RWPE1 (cell line): Measurements from ENCODE around the gene ACAP2.
A peak's percentile ranks its signal among the peaks of the same experiment; 100 is the strongest.
"Not testable (repeated sequence)": the region's sequence is repeated elsewhere in the genome, so short reads cannot be mapped to it uniquely, and the experiment has no call there.

Experiments
- CTCF ChIA-PET: fragments of 350-600 bp; sonication (Branson Sonifier 250); formaldehyde crosslinking; extraction: SDS; loops from one replicate; lab custom pipeline; 2021; lab: Yijun Ruan, JAX
- POLR2A ChIA-PET: fragments of 400-600 bp; formaldehyde crosslinking; extraction: SDS; loops from one replicate; lab custom pipeline; 2020; ENCODE audit warnings: antibody characterized with exemption; ENCODE audit not compliant: low non-redundant PET; lab: Yijun Ruan, JAX
- DNase-seq: peaks from one replicate; pipeline ENCODE4 v3.0.0; 2012; ENCODE audit warnings: low spot score
- H3K27ac ChIP-seq: fragments of 450-650 bp; 2 replicates; pipeline ENCODE4 v1.5.1; 2017
- CTCF ChIP-seq: fragments of 450-650 bp; conservative IDR thresholded peaks from 2 replicates; pipeline ENCODE4 v1.5.1; 2017; ENCODE audit warnings: low read depth, mild to moderate bottlenecking

ACAP2 gene

DNA sequence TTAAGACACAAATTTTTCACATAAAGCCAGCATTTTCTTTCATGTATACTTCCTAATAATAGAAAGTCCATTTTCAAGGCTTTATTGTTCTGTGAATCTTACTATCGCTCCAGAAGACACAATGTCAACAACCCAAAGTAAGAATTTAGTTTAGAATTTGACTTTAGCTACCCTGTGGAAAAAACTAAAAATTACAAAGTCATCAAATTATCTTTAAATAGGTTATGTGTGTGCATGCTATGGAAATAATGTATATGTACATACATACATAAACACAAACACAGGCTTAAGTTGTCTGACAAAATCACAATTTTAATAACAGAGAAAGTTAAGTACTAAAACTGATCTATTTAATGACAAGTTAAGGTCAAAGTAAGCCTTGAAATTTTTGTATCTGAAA is 151.7 kb downstream of the ACAP2 start:
- no peak for TF ChIP-seq CTCF
- ChIA-PET POLR2A (no interaction called here), CTCF (no interaction called here)
- H3K27ac ChIP-seq, result no peak overlapping the region
- no peak for DNase-seq

DNA sequence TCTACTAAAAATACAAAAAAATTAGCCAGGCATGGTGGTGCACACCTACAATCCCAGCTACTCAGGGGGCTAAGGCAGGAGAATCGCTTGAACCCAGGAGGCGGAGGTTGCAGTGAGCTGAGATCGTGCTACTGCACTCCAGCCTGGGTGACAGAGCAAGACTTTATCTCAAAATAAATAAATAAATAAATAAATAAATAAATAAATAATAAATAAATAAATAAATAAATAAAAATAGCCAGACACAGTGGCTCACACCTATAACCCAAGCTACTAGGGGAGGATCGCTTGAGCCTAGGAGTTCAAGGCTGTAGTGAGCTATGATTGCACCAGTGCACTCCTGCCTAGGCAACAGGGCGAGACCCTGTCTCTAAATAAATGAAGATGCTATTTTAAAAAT is 152.2 kb downstream of the ACAP2 start:
- H3K27ac ChIP-seq, POLR2A ChIA-PET, CTCF ChIA-PET, DNase-seq: not testable (repeated sequence)

DNA sequence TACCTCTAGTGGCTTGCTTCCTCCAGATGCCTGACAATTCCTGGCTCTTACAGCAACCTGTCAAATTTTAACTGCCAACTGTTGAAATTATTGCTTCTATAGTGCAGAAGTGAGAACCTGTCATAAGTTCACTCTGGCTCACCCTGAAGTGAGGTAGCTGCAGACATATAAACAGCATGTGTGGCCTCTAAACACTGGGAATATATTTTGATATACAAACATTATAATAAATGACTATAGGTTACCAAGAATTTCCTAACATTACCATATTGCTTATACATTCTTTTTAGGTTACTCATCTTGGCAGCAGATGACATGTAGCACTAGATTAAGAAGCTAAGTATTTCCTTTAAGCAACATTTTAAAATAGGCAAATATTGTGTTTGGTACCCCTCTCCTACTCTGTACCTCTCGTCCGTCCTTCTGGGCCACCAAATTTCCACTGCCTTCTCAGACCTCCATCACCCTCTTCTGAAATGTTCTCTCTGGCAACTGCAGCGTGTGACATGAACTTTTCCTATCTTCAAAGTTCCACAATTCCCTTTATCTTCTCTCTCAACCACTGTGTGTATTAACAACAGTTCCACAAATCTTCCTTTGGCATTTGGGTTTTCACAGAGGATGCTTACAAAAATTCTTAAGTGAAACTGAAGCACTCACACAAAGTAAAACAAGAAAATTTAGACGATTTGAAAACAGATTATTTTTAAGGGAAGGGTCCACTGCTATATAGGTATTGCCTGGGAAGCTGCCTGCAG is 156.5 kb downstream of the ACAP2 start:
- DNase-seq, result peak; percentile 23
- TF ChIP-seq CTCF, result no peak
- POLR2A ChIA-PET, result no interaction called here
- no peak overlapping the region for H3K27ac ChIP-seq
- CTCF ChIA-PET, result interaction anchor here (0.5 kb wide), 1 partner anchor 18 kb away, joined by 3 read pairs; no protein-coding TSS in a partner anchor

- ChIA-PET POLR2A (no interaction called here), CTCF (interaction anchor here (1.2 kb wide), 1 partner anchor 14 kb away, joined by 3 read pairs; the partner anchor contains the start of gene XXYLT1)
- H3K27ac ChIP-seq, result no peak overlapping the region
- TF ChIP-seq CTCF, result no peak
- no peak for DNase-seq
These were observed 157.4 kb downstream of the ACAP2 start for GRCh38 chr3:195285372-195285771.

DNA sequence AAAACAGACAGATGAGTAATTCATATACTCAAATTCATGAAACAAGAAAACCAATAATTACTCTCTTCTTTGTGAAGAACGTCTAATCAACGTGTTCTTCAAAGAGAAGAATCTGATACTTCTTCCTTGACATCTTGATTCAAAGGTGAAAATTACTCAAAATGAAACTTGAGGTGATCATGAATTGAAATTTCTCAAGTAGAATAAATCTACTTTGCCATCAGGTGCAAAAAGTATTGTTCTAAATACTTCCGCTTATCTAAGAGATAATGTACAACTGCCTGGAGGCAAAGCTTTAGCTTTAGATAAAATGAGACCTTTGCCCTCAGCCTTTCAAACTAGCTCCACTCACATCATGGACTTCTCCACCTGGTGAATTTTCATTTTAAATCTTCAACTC is 158.0 kb downstream of the ACAP2 start:
- CTCF ChIA-PET, result interaction anchor here (1.2 kb wide), 1 partner anchor 14 kb away, joined by 3 read pairs; the partner anchor contains the start of gene XXYLT1
- DNase-seq, result no peak
- H3K27ac ChIP-seq, result no peak overlapping the region
- TF ChIP-seq CTCF, result no peak
- POLR2A ChIA-PET, result interaction anchor here (0.6 kb wide), 1 partner anchor 9 kb away, joined by 5 read pairs; no protein-coding TSS in a partner anchor

- TF ChIP-seq CTCF, result no peak
- H3K27ac ChIP-seq, result no peak overlapping the region
- CTCF ChIA-PET, result interaction anchor here (0.6 kb wide), 1 partner anchor 859 kb away, joined by 4 read pairs; no protein-coding TSS in a partner anchor
- POLR2A ChIA-PET, result no interaction called here
- DNase-seq, result no peak
These were observed 159.9 kb downstream of the ACAP2 start for GRCh38 chr3:195282961-195283360.
